Measurements from ENCODE around the gene GCGR.

Gene GCGR

DNA sequence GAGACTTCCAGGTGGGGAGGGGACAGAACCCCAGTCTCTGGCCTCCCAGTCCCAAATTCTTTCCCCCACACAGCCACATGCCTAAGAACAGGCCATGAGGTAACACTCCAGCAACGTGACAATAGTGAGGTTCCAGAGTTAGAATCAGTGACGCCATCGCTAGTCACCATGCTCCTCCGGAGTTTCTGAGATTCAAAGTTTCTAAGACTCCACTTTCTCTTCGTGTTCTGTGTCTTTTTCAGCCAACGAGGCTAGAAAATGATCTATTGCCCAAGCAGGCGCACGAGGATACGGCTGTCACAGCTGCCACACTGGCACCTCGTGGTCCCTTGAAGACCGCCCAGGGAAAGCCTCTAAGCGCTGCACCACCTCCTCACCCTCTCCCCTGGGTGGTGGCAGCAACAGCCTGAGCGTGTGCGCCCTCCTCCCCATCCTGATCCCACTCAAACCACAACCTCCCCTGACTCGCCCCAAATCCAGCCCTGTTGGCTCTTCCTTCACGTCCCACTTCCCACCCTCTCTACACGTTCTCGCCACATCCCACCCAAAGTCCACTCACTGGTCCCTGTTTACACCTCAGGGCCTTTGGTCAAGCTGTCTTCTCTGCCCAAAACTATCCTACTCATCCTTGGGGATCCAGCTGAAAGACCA lies 28.1 kb downstream of the GCGR start (continued):
- TF ChIP-seq, protein P1, sequence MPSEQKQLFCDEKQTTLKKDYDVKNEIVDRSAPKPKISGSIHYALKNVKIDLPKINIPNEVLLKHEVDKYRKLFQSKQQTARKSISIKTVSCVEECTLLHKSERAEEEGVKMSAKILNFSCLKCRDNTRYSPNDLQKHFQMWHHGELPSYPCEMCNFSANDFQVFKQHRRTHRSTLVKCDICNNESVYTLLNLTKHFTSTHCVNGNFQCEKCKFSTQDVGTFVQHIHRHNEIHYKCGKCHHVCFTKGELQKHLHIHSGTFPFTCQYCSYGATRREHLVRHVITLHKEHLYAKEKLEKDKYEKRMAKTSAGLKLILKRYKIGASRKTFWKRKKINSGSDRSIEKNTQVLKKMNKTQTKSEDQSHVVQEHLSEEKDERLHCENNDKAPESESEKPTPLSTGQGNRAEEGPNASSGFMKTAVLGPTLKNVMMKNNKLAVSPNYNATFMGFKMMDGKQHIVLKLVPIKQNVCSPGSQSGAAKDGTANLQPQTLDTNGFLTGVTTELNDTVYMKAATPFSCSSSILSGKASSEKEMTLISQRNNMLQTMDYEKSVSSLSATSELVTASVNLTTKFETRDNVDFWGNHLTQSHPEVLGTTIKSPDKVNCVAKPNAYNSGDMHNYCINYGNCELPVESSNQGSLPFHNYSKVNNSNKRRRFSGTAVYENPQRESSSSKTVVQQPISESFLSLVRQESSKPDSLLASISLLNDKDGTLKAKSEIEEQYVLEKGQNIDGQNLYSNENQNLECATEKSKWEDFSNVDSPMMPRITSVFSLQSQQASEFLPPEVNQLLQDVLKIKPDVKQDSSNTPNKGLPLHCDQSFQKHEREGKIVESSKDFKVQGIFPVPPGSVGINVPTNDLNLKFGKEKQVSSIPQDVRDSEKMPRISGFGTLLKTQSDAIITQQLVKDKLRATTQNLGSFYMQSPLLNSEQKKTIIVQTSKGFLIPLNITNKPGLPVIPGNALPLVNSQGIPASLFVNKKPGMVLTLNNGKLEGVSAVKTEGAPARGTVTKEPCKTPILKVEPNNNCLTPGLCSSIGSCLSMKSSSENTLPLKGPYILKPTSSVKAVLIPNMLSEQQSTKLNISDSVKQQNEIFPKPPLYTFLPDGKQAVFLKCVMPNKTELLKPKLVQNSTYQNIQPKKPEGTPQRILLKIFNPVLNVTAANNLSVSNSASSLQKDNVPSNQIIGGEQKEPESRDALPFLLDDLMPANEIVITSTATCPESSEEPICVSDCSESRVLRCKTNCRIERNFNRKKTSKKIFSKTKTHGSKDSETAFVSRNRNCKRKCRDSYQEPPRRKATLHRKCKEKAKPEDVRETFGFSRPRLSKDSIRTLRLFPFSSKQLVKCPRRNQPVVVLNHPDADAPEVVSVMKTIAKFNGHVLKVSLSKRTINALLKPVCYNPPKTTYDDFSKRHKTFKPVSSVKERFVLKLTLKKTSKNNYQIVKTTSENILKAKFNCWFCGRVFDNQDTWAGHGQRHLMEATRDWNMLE (tag by site-specific recombination; conservative IDR thresholded peaks at IDR 0.05; ENCODE audit: low read depth): no peak
- 0 out of 2 replicates have a peak, but pooled peaks have one; percentile 46 for TF ChIP-seq ZNF223 (tag by site-specific recombination; IDR thresholded peaks at IDR 0.05)
- no peak for TF ChIP-seq ZFP37 (tag by site-specific recombination; IDR thresholded peaks at IDR 0.05)
- TF ChIP-seq PRDM1 (tag by site-specific recombination; IDR thresholded peaks at IDR 0.05): no peak
- TF ChIP-seq, protein P2, sequence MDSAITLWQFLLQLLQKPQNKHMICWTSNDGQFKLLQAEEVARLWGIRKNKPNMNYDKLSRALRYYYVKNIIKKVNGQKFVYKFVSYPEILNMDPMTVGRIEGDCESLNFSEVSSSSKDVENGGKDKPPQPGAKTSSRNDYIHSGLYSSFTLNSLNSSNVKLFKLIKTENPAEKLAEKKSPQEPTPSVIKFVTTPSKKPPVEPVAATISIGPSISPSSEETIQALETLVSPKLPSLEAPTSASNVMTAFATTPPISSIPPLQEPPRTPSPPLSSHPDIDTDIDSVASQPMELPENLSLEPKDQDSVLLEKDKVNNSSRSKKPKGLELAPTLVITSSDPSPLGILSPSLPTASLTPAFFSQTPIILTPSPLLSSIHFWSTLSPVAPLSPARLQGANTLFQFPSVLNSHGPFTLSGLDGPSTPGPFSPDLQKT (IDR thresholded peaks at IDR 0.05; ENCODE audit: borderline replicate concordance, low read depth, low read length): no peak
- no peak for TF ChIP-seq ZNF558 (tag by site-specific recombination; IDR thresholded peaks at IDR 0.05)
- TF ChIP-seq ZNF211 (tag by site-specific recombination; IDR thresholded peaks at IDR 0.05; ENCODE audit: low read depth): no peak
- TF ChIP-seq ZNF514 (tag by site-specific recombination; IDR thresholded peaks at IDR 0.05): no peak
- TF ChIP-seq, protein P3, sequence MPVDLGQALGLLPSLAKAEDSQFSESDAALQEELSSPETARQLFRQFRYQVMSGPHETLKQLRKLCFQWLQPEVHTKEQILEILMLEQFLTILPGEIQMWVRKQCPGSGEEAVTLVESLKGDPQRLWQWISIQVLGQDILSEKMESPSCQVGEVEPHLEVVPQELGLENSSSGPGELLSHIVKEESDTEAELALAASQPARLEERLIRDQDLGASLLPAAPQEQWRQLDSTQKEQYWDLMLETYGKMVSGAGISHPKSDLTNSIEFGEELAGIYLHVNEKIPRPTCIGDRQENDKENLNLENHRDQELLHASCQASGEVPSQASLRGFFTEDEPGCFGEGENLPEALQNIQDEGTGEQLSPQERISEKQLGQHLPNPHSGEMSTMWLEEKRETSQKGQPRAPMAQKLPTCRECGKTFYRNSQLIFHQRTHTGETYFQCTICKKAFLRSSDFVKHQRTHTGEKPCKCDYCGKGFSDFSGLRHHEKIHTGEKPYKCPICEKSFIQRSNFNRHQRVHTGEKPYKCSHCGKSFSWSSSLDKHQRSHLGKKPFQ (tag by site-specific recombination; IDR thresholded peaks at IDR 0.05): peak; percentile 23; the same call in 1 of the 2 replicates
- TF ChIP-seq ZFP69B (tag by site-specific recombination; IDR thresholded peaks at IDR 0.05): no peak
- TF ChIP-seq ZNF555 (tag by site-specific recombination; conservative IDR thresholded peaks at IDR 0.05): no peak
- no peak for TF ChIP-seq ZBTB8A (tag by site-specific recombination; IDR thresholded peaks at IDR 0.05)
- peak; percentile 61 for TF ChIP-seq ZBTB48 (tag by site-specific recombination; IDR thresholded peaks at IDR 0.05)
- no peak for TF ChIP-seq ZNF701 (tag by site-specific recombination; IDR thresholded peaks at IDR 0.05)
- TF ChIP-seq, protein P4, sequence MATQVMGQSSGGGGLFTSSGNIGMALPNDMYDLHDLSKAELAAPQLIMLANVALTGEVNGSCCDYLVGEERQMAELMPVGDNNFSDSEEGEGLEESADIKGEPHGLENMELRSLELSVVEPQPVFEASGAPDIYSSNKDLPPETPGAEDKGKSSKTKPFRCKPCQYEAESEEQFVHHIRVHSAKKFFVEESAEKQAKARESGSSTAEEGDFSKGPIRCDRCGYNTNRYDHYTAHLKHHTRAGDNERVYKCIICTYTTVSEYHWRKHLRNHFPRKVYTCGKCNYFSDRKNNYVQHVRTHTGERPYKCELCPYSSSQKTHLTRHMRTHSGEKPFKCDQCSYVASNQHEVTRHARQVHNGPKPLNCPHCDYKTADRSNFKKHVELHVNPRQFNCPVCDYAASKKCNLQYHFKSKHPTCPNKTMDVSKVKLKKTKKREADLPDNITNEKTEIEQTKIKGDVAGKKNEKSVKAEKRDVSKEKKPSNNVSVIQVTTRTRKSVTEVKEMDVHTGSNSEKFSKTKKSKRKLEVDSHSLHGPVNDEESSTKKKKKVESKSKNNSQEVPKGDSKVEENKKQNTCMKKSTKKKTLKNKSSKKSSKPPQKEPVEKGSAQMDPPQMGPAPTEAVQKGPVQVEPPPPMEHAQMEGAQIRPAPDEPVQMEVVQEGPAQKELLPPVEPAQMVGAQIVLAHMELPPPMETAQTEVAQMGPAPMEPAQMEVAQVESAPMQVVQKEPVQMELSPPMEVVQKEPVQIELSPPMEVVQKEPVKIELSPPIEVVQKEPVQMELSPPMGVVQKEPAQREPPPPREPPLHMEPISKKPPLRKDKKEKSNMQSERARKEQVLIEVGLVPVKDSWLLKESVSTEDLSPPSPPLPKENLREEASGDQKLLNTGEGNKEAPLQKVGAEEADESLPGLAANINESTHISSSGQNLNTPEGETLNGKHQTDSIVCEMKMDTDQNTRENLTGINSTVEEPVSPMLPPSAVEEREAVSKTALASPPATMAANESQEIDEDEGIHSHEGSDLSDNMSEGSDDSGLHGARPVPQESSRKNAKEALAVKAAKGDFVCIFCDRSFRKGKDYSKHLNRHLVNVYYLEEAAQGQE (tag by site-specific recombination; IDR thresholded peaks at IDR 0.05): no peak
- TF ChIP-seq ZNF324 (tag by site-specific recombination; IDR thresholded peaks at IDR 0.05): no peak
- no peak for TF ChIP-seq ZNF501 (tag by site-specific recombination; IDR thresholded peaks at IDR 0.05)
- TF ChIP-seq, protein P5, sequence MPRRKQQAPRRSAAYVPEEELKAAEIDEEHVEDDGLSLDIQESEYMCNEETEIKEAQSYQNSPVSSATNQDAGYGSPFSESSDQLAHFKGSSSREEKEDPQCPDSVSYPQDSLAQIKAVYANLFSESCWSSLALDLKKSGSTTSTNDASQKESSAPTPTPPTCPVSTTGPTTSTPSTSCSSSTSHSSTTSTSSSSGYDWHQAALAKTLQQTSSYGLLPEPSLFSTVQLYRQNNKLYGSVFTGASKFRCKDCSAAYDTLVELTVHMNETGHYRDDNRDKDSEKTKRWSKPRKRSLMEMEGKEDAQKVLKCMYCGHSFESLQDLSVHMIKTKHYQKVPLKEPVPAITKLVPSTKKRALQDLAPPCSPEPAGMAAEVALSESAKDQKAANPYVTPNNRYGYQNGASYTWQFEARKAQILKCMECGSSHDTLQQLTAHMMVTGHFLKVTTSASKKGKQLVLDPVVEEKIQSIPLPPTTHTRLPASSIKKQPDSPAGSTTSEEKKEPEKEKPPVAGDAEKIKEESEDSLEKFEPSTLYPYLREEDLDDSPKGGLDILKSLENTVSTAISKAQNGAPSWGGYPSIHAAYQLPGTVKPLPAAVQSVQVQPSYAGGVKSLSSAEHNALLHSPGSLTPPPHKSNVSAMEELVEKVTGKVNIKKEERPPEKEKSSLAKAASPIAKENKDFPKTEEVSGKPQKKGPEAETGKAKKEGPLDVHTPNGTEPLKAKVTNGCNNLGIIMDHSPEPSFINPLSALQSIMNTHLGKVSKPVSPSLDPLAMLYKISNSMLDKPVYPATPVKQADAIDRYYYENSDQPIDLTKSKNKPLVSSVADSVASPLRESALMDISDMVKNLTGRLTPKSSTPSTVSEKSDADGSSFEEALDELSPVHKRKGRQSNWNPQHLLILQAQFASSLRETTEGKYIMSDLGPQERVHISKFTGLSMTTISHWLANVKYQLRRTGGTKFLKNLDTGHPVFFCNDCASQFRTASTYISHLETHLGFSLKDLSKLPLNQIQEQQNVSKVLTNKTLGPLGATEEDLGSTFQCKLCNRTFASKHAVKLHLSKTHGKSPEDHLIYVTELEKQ (tag by site-specific recombination; IDR thresholded peaks at IDR 0.05; ENCODE audit: borderline replicate concordance): no peak
- TF ChIP-seq ZNF670 (tag by site-specific recombination; IDR thresholded peaks at IDR 0.05; ENCODE audit: low read depth): no peak
- no peak for TF ChIP-seq ZNF311 (tag by site-specific recombination; IDR thresholded peaks at IDR 0.05; ENCODE audit: borderline replicate concordance)
- TF ChIP-seq ZNF146 (tag by site-specific recombination; IDR thresholded peaks at IDR 0.05): no peak
- TF ChIP-seq ZNF837 (tag by site-specific recombination; IDR thresholded peaks at IDR 0.05): no peak
- no peak for TF ChIP-seq ZNF155 (tag by site-specific recombination; IDR thresholded peaks at IDR 0.05)
- no peak for TF ChIP-seq HOXC10 (CRISPR knock-in tag; IDR thresholded peaks at IDR 0.05)
- TF ChIP-seq SP3 (tag by site-specific recombination; IDR thresholded peaks at IDR 0.05): peak; percentile 61; the same call in 1 of the 2 replicates
